Muscle of leg (tissue), 11 donors: ENCODE data around the gene TNFRSF21. TPM values are rescaled to one million over a fixed set of nuclear protein-coding genes. Genes with fewer than 3 reads are reported as not detected.
"Not testable (repeated sequence)": the region's sequence is repeated elsewhere in the genome, so short reads cannot be mapped to it uniquely, and the experiment has no call there.

Experiments used
- DNase-seq: peaks from one replicate; pipeline ENCODE4 v3.0.0; 2013
- H3K27ac ChIP-seq: one replicate; pipeline ENCODE4 v1.5.1; 2013; ENCODE audit warnings: mild to moderate bottlenecking, low read length, control low read depth
- H3K27me3 ChIP-seq: one replicate; pipeline ENCODE4 v1.6.1; 2013; ENCODE audit warnings: low read length; ENCODE audit not compliant: control insufficient read depth, insufficient read depth
- H3K36me3 ChIP-seq: one replicate; pipeline ENCODE4 v1.6.1; 2013; ENCODE audit warnings: low read length; ENCODE audit not compliant: control insufficient read depth, insufficient read depth
- H3K4me1 ChIP-seq: one replicate; pipeline ENCODE4 v1.6.1; 2013; ENCODE audit warnings: low read length; ENCODE audit not compliant: control insufficient read depth, insufficient read depth
- H3K4me3 ChIP-seq: one replicate; pipeline ENCODE4 v1.5.1; 2013; ENCODE audit warnings: low read length, control low read depth
- H3K9me3 ChIP-seq: replicated peaks from 2 replicates; pipeline ENCODE4 v1.6.1; 2013; ENCODE audit warnings: low read depth, low read length; ENCODE audit not compliant: control insufficient read depth
- WGBS: methylation state at CpG from one replicate; pipeline ENCODE4 v1.1.5; 2013; ENCODE audit warnings: missing lambda C conversion rate; ENCODE audit not compliant: insufficient coverage; 5-methylcytosine and 5-hydroxymethylcytosine counted together
- polyA plus RNA-seq, 8 donors: library from polyadenylated mRNA; unstranded; fragments of 120-200 nt; gene quantifications; one replicate each; pipeline versions ENCODE4 v1.2.1 to v1.2.3, GENCODE V29; 2013; ENCODE audit warnings: inconsistent platforms in 1 of 8, low replicate concordance in 1 of 8; ENCODE audit not compliant: insufficient read length in 8 of 8, insufficient read depth in 1 of 8
- total RNA-seq: library from RNA; stranded (reverse); fragments of 120-200 nt; gene quantifications from one replicate; pipeline ENCODE4 v1.2.4, GENCODE V29; 2013

The TNFRSF21 gene
- total and polyA plus RNA-seq, 9 donors, result 10.2 to 27.9 (median 23.2) TPM

- DNase-seq, H3K4me3 ChIP-seq, H3K36me3 ChIP-seq, H3K27me3 ChIP-seq, H3K9me3 ChIP-seq, H3K27ac ChIP-seq, H3K4me1 ChIP-seq: not testable (repeated sequence)
- no CpG with 5 or more reads among the region's 5 CpGs for WGBS
Observed at GRCh38 chr6:47275132-47275531, 34.6 kb downstream of the TNFRSF21 start.

- no peak overlapping the region for H3K27ac ChIP-seq
- H3K4me3 ChIP-seq, result no peak overlapping the region
- no peaks in the 10 kb centered on the region for H3K9me3 ChIP-seq
- no peaks in the 10 kb centered on the region for H3K27me3 ChIP-seq
- H3K36me3 ChIP-seq, result no peaks in the 10 kb centered on the region
- DNase-seq, result no peak
- no peaks in the 10 kb centered on the region for H3K4me1 ChIP-seq
- WGBS, result 82% methylated on average over 3 of the region's 5 CpGs
Observed at GRCh38 chr6:47268572-47269187, 41.0 kb downstream of the TNFRSF21 start.

GRCh38 chr6:47267301-47267700 lies 42.4 kb downstream of the TNFRSF21 start:
- 80% methylated on average over 5 of the region's 6 CpGs for WGBS
- no peak for DNase-seq
- H3K27ac ChIP-seq, result no peak overlapping the region
- no peak overlapping the region for H3K4me3 ChIP-seq
- H3K4me1 ChIP-seq, result no peaks in the 10 kb centered on the region
- no peaks in the 10 kb centered on the region for H3K9me3 ChIP-seq
- no peaks in the 10 kb centered on the region for H3K27me3 ChIP-seq
- no peaks in the 10 kb centered on the region for H3K36me3 ChIP-seq

GRCh38 chr6:47265971-47266370 lies 43.7 kb downstream of the TNFRSF21 start:
- Histone ChIP-seq H3K27ac (no peak overlapping the region), H3K9me3 (no peaks in the 10 kb centered on the region), H3K36me3 (no peaks in the 10 kb centered on the region), H3K27me3 (no peaks in the 10 kb centered on the region), H3K4me3 (no peak overlapping the region), H3K4me1 (peaks cover 6% of the 10 kb centered on the region)
- no peak for DNase-seq
- WGBS, result no CpG with 5 or more reads among the region's 2 CpGs

- Histone ChIP-seq H3K9me3 (no peaks in the 10 kb centered on the region), H3K4me1 (peaks cover 6% of the 10 kb centered on the region), H3K36me3 (no peaks in the 10 kb centered on the region), H3K27ac (no peak overlapping the region), H3K27me3 (no peaks in the 10 kb centered on the region), H3K4me3 (no peak overlapping the region)
- peak; percentile 71 for DNase-seq
- 38% methylated on average over 2 of the region's 3 CpGs for WGBS
Observed at GRCh38 chr6:47264775-47265184, 44.9 kb downstream of the TNFRSF21 start.

GRCh38 chr6:47263268-47263667 lies 46.4 kb downstream of the TNFRSF21 start:
- H3K27ac ChIP-seq, result no peak overlapping the region
- no peaks in the 10 kb centered on the region for H3K36me3 ChIP-seq
- H3K9me3 ChIP-seq, result no peaks in the 10 kb centered on the region
- H3K27me3 ChIP-seq, result no peaks in the 10 kb centered on the region
- H3K4me1 ChIP-seq, result peaks cover 6% of the 10 kb centered on the region
- no peak for DNase-seq
- WGBS, result 81% methylated on average over 3 of the region's 4 CpGs
- no peak overlapping the region for H3K4me3 ChIP-seq

GRCh38 chr6:47262231-47262630 lies 47.5 kb downstream of the TNFRSF21 start:
- no peaks in the 10 kb centered on the region for H3K9me3 ChIP-seq
- no peaks in the 10 kb centered on the region for H3K27me3 ChIP-seq
- no peak for DNase-seq
- H3K4me1 ChIP-seq, result peaks cover 6% of the 10 kb centered on the region
- no CpG with 5 or more reads among the region's 1 CpG for WGBS
- H3K36me3 ChIP-seq, result no peaks in the 10 kb centered on the region
- no peak overlapping the region for H3K4me3 ChIP-seq
- no peak overlapping the region for H3K27ac ChIP-seq

- Histone ChIP-seq H3K4me3 (no peak overlapping the region), H3K27ac (no peak overlapping the region), H3K27me3 (no peaks in the 10 kb centered on the region), H3K36me3 (no peaks in the 10 kb centered on the region), H3K9me3 (no peaks in the 10 kb centered on the region), H3K4me1 (peaks cover 6% of the 10 kb centered on the region)
- DNase-seq, result no peak
- no CpG with 5 or more reads among the region's 1 CpG for WGBS
Observed at GRCh38 chr6:47261191-47261590, 48.5 kb downstream of the TNFRSF21 start.

GRCh38 chr6:47260021-47260420 lies 49.7 kb downstream of the TNFRSF21 start:
- H3K9me3 ChIP-seq, result no peaks in the 10 kb centered on the region

GRCh38 chr6:47258724-47259347 lies 50.9 kb downstream of the TNFRSF21 start:
- Histone ChIP-seq H3K4me3 (no peak overlapping the region), H3K9me3 (no peaks in the 10 kb centered on the region), H3K27ac (no peak overlapping the region), H3K4me1 (peaks cover 6% of the 10 kb centered on the region), H3K36me3 (no peaks in the 10 kb centered on the region), H3K27me3 (no peaks in the 10 kb centered on the region)
- DNase-seq, result no peak
- WGBS, result no CpG with 5 or more reads among the region's 3 CpGs

More at GRCh38 chr6:47260021-47260420, 49.7 kb downstream of the TNFRSF21 start:
- no peak for DNase-seq
- Histone ChIP-seq H3K4me1 (peaks cover 6% of the 10 kb centered on the region), H3K36me3 (no peaks in the 10 kb centered on the region), H3K27me3 (no peaks in the 10 kb centered on the region), H3K27ac (no peak overlapping the region), H3K4me3 (no peak overlapping the region)
- 20% methylated on average over 3 of the region's 4 CpGs for WGBS
